ENCODE data around the gene KIT.

KIT gene

DNA sequence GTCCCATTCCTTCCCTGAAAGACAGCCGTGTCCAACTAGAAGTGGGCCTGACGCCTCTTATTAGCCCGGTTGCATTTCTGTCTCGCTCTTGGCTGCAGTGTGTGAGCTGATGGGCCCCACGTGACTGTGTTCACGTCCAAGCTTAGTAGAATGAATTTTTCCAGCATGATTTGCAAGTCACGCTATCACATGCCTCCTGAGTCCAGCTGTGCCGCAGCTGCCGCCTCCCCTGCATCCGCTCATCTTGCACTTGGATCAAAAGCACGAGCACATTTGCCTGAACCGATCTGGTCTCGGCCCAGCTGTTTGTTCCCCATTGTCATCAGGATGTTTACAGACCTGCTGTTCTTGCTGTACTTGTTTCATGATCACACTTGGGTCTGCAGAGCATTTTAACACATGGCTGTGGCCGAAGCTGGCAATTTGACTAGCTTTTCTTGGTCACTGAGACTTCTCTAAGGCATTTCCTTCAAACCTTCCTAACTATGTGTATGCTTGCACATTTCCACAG, 126.5 kb downstream of the KIT start:
- peak overlapping the region; percentile 57 for H3K27ac ChIP-seq
- in situ Hi-C loops (cut with HindIII; ENCODE audit: low pct_ligation_motif_present, low sequenced_read_pairs), result no loop called here
- no peaks in the 10 kb centered on the region for H3K36me3 ChIP-seq (replicated peaks)
- DNase-seq, result peak; percentile 89
- H3K27me3 ChIP-seq (replicated peaks), result no peaks in the 10 kb centered on the region
- no peak overlapping the region for H3K4me3 ChIP-seq (ENCODE audit: low read depth, low read length)
- TF ChIP-seq, protein P1, sequence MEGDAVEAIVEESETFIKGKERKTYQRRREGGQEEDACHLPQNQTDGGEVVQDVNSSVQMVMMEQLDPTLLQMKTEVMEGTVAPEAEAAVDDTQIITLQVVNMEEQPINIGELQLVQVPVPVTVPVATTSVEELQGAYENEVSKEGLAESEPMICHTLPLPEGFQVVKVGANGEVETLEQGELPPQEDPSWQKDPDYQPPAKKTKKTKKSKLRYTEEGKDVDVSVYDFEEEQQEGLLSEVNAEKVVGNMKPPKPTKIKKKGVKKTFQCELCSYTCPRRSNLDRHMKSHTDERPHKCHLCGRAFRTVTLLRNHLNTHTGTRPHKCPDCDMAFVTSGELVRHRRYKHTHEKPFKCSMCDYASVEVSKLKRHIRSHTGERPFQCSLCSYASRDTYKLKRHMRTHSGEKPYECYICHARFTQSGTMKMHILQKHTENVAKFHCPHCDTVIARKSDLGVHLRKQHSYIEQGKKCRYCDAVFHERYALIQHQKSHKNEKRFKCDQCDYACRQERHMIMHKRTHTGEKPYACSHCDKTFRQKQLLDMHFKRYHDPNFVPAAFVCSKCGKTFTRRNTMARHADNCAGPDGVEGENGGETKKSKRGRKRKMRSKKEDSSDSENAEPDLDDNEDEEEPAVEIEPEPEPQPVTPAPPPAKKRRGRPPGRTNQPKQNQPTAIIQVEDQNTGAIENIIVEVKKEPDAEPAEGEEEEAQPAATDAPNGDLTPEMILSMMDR (IDR thresholded peaks at IDR 0.05; ENCODE audit: low read depth, low read length, missing control alignments), result no peak
